SK-N-SH (cell line): Measurements from ENCODE around the gene RFPL1. TPM values are rescaled to one million over a fixed set of nuclear protein-coding genes. Genes with fewer than 3 reads are reported as not detected.

Source experiments
- CTCF ChIA-PET: fragments of 300-600, 350-600 bp; formaldehyde crosslinking; extraction: SDS; loops from one replicate; lab custom pipeline; 2021; lab: Yijun Ruan, JAX
- POLR2A ChIA-PET: fragments of 350-600 bp; sonication (Branson Sonifier 250); formaldehyde crosslinking; extraction: SDS; loops from one replicate; lab custom pipeline; 2020; ENCODE audit warnings: antibody characterized with exemption, inconsistent platforms; lab: Yijun Ruan, JAX
- DNase-seq: peaks from one replicate; pipeline ENCODE4 v3.0.0; 2012
- H2AFZ ChIP-seq: fragments of 200-600 bp; sonication (generic); 2 replicates; pipeline ENCODE4 v1.8.1; 2016; ENCODE audit warnings: antibody characterized with exemption, mild to moderate bottlenecking, low read depth
- H3F3A ChIP-seq: fragments of 200-600 bp; sonication (generic); replicated peaks from 2 replicates; pipeline ENCODE3; 2016; ENCODE audit warnings: antibody characterized with exemption, mild to moderate bottlenecking; ENCODE audit not compliant: insufficient read depth
- H3K27ac ChIP-seq, 2 experiments: fragments of 200-500 bp in 1 of 2; fragments of 200-600 bp in 1 of 2; sonication (Bioruptor generic) in 1 of 2; sonication (generic), shearing (Covaris generic) in 1 of 2; 2 replicates each; pipeline versions ENCODE4 v1.5.1 to v1.6.1; 2014 to 2016; ENCODE audit warnings: low read depth in 2 of 2, inconsistent platforms in 1 of 2, low read length in 1 of 2, mild to moderate bottlenecking in 1 of 2, mixed read lengths in 1 of 2
- H3K27me3 ChIP-seq: fragments of 200-600 bp; sonication (generic), shearing (Covaris generic); 2 replicates; pipeline ENCODE4 v1.6.1; 2016; ENCODE audit warnings: mixed run types; ENCODE audit not compliant: insufficient read depth
- H3K36me3 ChIP-seq, 2 experiments: fragments of 200-500 bp in 1 of 2; fragments of 200-600 bp in 1 of 2; sonication (Bioruptor generic) in 1 of 2; sonication (generic) in 1 of 2; replicated peaks in 1 of 2; 2 replicates each; pipeline versions ENCODE3 to v1.5.1; 2014 to 2016; ENCODE audit warnings: low read length in 1 of 2, mild to moderate bottlenecking in 1 of 2; ENCODE audit not compliant: insufficient read depth in 2 of 2, control insufficient read depth in 1 of 2
- H3K4me1 ChIP-seq, 2 experiments: fragments of 200-500 bp in 1 of 2; fragments of 200-600 bp in 1 of 2; sonication (Bioruptor generic) in 1 of 2; sonication (generic), shearing (Covaris generic) in 1 of 2; 2 replicates each; pipeline versions ENCODE4 v1.5.1 to v1.6.1; 2014 to 2016; ENCODE audit warnings: low read depth in 1 of 2, low read length in 1 of 2, mixed run types in 1 of 2; ENCODE audit not compliant: insufficient read depth in 2 of 2, control insufficient read depth in 1 of 2
- H3K4me2 ChIP-seq: fragments of 200-600 bp; sonication (generic), shearing (Covaris generic); 2 replicates; pipeline ENCODE4 v1.6.1; 2017; ENCODE audit warnings: mixed run types
- H3K4me3 ChIP-seq, 2 experiments: fragments of 200-500 bp in 1 of 2; fragments of 200-600 bp in 1 of 2; sonication (Bioruptor generic) in 1 of 2; sonication (generic), shearing (Covaris generic) in 1 of 2; 2 replicates each; pipeline versions ENCODE4 v1.5.1 to v1.8.1; 2014 to 2016; ENCODE audit warnings: low read depth in 2 of 2, inconsistent platforms in 1 of 2, low read length in 1 of 2, mild to moderate bottlenecking in 1 of 2, mixed read lengths in 1 of 2, moderate library complexity in 1 of 2
- H3K79me2 ChIP-seq: fragments of 200-600 bp; sonication (generic); 2 replicates; pipeline ENCODE4 v1.8.1; 2017; ENCODE audit warnings: mild to moderate bottlenecking; ENCODE audit not compliant: insufficient read depth
- H3K9ac ChIP-seq: fragments of 200-600 bp; sonication (generic); 2 replicates; pipeline ENCODE4 v1.6.1; 2017; ENCODE audit warnings: mixed run types
- H3K9me2 ChIP-seq: fragments of 200-600 bp; sonication (generic); 2 replicates; pipeline ENCODE4 v1.6.1; 2017; ENCODE audit warnings: mixed run types
- H3K9me3 ChIP-seq: fragments of 200-600 bp; sonication (generic); 2 replicates; pipeline ENCODE4 v1.6.1; 2017; ENCODE audit warnings: mixed run types, mild to moderate bottlenecking, moderate library complexity
- H4K20me1 ChIP-seq: fragments of 200-600 bp; sonication (generic); 2 replicates; pipeline ENCODE4 v1.6.1; 2017; ENCODE audit warnings: mild to moderate bottlenecking, mixed run types; ENCODE audit not compliant: insufficient read depth
- ELF1 ChIP-seq: IDR thresholded peaks from 2 replicates; pipeline ENCODE4 v1.4.0; 2012
- EP300 ChIP-seq, 2 experiments: IDR thresholded peaks; 2 replicates each; pipeline versions ENCODE4 v1.4.0 to v1.6.1; 2012; ENCODE audit warnings: borderline replicate concordance in 1 of 2, low read depth in 1 of 2, low read length in 1 of 2
- FOSL2 ChIP-seq: IDR thresholded peaks from 2 replicates; pipeline ENCODE4 v1.4.0; 2012; ENCODE audit warnings: low read depth, mild to moderate bottlenecking, moderate library complexity, borderline replicate concordance
- MEF2A ChIP-seq: IDR thresholded peaks from 2 replicates; pipeline ENCODE4 v1.4.0; 2012; ENCODE audit warnings: low read depth, borderline replicate concordance
- NFIC ChIP-seq: IDR thresholded peaks from 2 replicates; pipeline ENCODE4 v1.4.0; 2012; ENCODE audit warnings: borderline replicate concordance
- RCOR1 ChIP-seq: fragments of 150-350 bp; IDR thresholded peaks from 2 replicates; pipeline ENCODE4 v1.6.1; 2017; ENCODE audit warnings: antibody characterized with exemption, low read length
- SIN3A ChIP-seq: IDR thresholded peaks from 2 replicates; pipeline ENCODE4 v1.6.1; 2012; ENCODE audit warnings: low read depth, mild to moderate bottlenecking, low read length, moderate library complexity, borderline replicate concordance
- TEAD4 ChIP-seq: IDR thresholded peaks from 2 replicates; pipeline ENCODE4 v1.4.0; 2012; ENCODE audit warnings: mild to moderate bottlenecking, borderline replicate concordance; ENCODE audit not compliant: insufficient read depth
- YY1 ChIP-seq: IDR thresholded peaks from 2 replicates; pipeline ENCODE4 v1.4.0; 2012; ENCODE audit warnings: low read depth, mild to moderate bottlenecking
- WGBS: methylation state at CpG from one replicate; pipeline ENCODE4 v1.1.6; 2017; ENCODE audit warnings: low lambda C conversion rate; 5-methylcytosine and 5-hydroxymethylcytosine counted together
- polyA plus RNA-seq, 3 experiments: library from polyadenylated mRNA; depleted of rRNA; stranded (reverse); fragments of >200 nt; gene quantifications; 2 replicates each; pipeline ENCODE4 v1.2.3, GENCODE V29; 2012
- TF ChIP-seq, protein P1 (sequence below): IDR thresholded peaks from 2 replicates; pipeline ENCODE4 v1.4.0; 2012; ENCODE audit warnings: low read depth, borderline replicate concordance
- TF ChIP-seq, protein P2 (sequence below): fragments of 150-350 bp; IDR thresholded peaks from 2 replicates; pipeline ENCODE4 v1.6.1; 2016; ENCODE audit warnings: mild to moderate bottlenecking, low read depth, low read length
- TF ChIP-seq, protein P3 (sequence below): IDR thresholded peaks from 2 replicates; pipeline ENCODE4; 2012
- TF ChIP-seq, protein P4 (sequence below): fragments of 150-350 bp; IDR thresholded peaks from 2 replicates; pipeline ENCODE4 v1.6.1; 2017; ENCODE audit warnings: antibody characterized with exemption, low read length, low read depth, borderline replicate concordance
- TF ChIP-seq, protein P5 (sequence below): IDR thresholded peaks from 2 replicates; pipeline ENCODE4 v1.4.0; 2012; ENCODE audit warnings: low read depth, borderline replicate concordance

The RFPL1 gene
- polyA plus RNA-seq, 1 of the 3 experiments (the other 2 are of a cell fraction) = not detected

DNA sequence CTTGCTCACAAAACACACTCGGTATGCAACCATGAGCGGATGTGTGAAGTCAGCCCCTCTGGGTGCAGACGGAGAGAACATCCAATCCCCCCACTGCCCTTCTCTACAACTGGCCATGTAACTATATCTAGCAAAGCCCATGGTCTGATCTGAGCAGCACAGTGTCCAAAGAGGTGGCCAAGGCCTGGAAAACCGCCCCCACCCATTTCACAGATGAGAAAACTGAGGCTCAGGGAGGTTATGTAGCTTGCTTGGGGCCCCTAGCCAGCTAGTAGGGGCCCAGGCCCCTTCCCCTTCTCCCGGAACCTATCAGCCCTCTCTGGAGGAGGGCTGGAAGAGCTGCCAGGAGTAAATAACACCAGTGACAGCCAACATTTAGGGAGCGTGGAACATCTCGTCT is 26.2 kb downstream of the RFPL1 start (continued):
- TF ChIP-seq, protein P1, sequence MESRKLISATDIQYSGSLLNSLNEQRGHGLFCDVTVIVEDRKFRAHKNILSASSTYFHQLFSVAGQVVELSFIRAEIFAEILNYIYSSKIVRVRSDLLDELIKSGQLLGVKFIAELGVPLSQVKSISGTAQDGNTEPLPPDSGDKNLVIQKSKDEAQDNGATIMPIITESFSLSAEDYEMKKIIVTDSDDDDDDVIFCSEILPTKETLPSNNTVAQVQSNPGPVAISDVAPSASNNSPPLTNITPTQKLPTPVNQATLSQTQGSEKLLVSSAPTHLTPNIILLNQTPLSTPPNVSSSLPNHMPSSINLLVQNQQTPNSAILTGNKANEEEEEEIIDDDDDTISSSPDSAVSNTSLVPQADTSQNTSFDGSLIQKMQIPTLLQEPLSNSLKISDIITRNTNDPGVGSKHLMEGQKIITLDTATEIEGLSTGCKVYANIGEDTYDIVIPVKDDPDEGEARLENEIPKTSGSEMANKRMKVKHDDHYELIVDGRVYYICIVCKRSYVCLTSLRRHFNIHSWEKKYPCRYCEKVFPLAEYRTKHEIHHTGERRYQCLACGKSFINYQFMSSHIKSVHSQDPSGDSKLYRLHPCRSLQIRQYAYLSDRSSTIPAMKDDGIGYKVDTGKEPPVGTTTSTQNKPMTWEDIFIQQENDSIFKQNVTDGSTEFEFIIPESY = no peak
- TF ChIP-seq RCOR1 (no peak), MEF2A (no peak), ELF1 (no peak)
- TF ChIP-seq, protein P2, sequence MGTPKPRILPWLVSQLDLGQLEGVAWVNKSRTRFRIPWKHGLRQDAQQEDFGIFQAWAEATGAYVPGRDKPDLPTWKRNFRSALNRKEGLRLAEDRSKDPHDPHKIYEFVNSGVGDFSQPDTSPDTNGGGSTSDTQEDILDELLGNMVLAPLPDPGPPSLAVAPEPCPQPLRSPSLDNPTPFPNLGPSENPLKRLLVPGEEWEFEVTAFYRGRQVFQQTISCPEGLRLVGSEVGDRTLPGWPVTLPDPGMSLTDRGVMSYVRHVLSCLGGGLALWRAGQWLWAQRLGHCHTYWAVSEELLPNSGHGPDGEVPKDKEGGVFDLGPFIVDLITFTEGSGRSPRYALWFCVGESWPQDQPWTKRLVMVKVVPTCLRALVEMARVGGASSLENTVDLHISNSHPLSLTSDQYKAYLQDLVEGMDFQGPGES = no peak

DNA sequence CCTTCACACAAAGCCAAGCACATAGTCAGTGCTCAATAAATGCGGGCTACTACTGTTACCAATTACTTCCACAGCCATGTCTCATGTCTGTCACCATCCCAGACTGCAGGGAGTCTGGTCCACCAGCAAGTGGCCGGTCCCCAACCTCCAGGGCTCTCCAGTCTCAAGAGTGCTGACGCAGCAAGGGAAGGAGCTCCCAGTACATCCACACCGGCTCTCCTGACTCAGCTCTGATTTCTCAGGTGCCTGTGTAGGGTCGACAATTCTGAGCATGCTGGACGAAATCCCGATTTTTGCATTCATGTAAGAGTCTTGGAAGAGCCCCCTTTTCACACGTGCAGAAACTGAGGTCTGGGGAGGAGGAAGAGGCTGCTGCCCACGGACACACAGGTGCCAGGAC is 31.4 kb downstream of the RFPL1 start:
- H3K27ac ChIP-seq = no peak overlapping the region
- no peaks in the 10 kb centered on the region for H3K4me1 ChIP-seq
- no peaks in the 10 kb centered on the region for H3K27me3 ChIP-seq
- H2AFZ ChIP-seq = no peak overlapping the region
- ChIA-PET POLR2A (interaction anchor here (1.5 kb wide), 1 partner anchor 11 kb away, joined by 5 read pairs; no protein-coding TSS in a partner anchor), CTCF (interaction anchor here (0.6 to 2.1 kb wide), 3 partner anchors 12 to 34 kb away, joined by 3 to 12 read pairs (median 3); no protein-coding TSS in a partner anchor)
- no peaks in the 10 kb centered on the region for H3K36me3 ChIP-seq
- H4K20me1 ChIP-seq = no peaks in the 10 kb centered on the region
- no peak overlapping the region for H3K4me2 ChIP-seq
- no peak overlapping the region for H3K9ac ChIP-seq
- no peaks in the 10 kb centered on the region for H3F3A ChIP-seq
- H3K9me2 ChIP-seq = no peaks in the 10 kb centered on the region
- DNase-seq = no peak
- no peaks in the 10 kb centered on the region for H3K9me3 ChIP-seq
- no peak overlapping the region for H3K4me3 ChIP-seq
- TF ChIP-seq YY1 = no peak
- no peak for TF ChIP-seq EP300 (IDR thresholded peaks at IDR 0.05; ENCODE audit: borderline replicate concordance in 1 of 2, low read depth in 1 of 2, low read length in 1 of 2)
- TF ChIP-seq TEAD4 = no peak
- no peak for TF ChIP-seq SIN3A
- no peak for TF ChIP-seq NFIC
- no peak for TF ChIP-seq FOSL2
- TF ChIP-seq, protein P3, sequence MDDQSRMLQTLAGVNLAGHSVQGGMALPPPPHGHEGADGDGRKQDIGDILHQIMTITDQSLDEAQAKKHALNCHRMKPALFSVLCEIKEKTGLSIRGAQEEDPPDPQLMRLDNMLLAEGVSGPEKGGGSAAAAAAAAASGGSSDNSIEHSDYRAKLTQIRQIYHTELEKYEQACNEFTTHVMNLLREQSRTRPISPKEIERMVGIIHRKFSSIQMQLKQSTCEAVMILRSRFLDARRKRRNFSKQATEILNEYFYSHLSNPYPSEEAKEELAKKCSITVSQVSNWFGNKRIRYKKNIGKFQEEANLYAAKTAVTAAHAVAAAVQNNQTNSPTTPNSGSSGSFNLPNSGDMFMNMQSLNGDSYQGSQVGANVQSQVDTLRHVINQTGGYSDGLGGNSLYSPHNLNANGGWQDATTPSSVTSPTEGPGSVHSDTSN = no peak
- TF ChIP-seq, protein P4, sequence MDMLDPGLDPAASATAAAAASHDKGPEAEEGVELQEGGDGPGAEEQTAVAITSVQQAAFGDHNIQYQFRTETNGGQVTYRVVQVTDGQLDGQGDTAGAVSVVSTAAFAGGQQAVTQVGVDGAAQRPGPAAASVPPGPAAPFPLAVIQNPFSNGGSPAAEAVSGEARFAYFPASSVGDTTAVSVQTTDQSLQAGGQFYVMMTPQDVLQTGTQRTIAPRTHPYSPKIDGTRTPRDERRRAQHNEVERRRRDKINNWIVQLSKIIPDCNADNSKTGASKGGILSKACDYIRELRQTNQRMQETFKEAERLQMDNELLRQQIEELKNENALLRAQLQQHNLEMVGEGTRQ = no peak
- TF ChIP-seq, protein P5, sequence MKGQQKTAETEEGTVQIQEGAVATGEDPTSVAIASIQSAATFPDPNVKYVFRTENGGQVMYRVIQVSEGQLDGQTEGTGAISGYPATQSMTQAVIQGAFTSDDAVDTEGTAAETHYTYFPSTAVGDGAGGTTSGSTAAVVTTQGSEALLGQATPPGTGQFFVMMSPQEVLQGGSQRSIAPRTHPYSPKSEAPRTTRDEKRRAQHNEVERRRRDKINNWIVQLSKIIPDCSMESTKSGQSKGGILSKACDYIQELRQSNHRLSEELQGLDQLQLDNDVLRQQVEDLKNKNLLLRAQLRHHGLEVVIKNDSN = no peak
- TF ChIP-seq, all 33 proteins: peak for 0
- WGBS = 79% methylated on average over 8 of the region's 9 CpGs
- H3K79me2 ChIP-seq = no peaks in the 10 kb centered on the region
